CD14-positive monocyte (primary cell): ENCODE results near the gene PCGF5. TPM values are rescaled to one million over a fixed set of nuclear protein-coding genes. Genes with fewer than 3 reads are reported as not detected.

ENCODE experiments used
- DNase-seq, 3 donors: peaks; one replicate each; pipeline ENCODE4 v3.0.0-alpha.2; 2011 to 2022
- H2AFZ ChIP-seq: 2 replicates; pipeline ENCODE4 v1.6.0; 2012; ENCODE audit warnings: mild to moderate bottlenecking, low read depth, low read length, inconsistent platforms; ENCODE audit not compliant: insufficient read depth, poor library complexity, severe bottlenecking
- H3K27ac ChIP-seq, 2 donors: 1 replicate in 1 of 2; 2 replicates in 1 of 2; pipeline ENCODE4 v1.5.1; 2012 to 2013; ENCODE audit warnings: low read length in 2 of 2, control low read depth in 1 of 2, inconsistent platforms in 1 of 2, low read depth in 1 of 2, mild to moderate bottlenecking in 1 of 2
- H3K27me3 ChIP-seq, 2 donors: one replicate each; pipeline versions ENCODE4 v1.6.0 to v1.6.1; 2011 to 2013; ENCODE audit warnings: low read length in 2 of 2; ENCODE audit not compliant: control insufficient read depth in 2 of 2, insufficient read depth in 2 of 2
- H3K36me3 ChIP-seq, 2 donors: replicated peaks in 1 of 2; 1 replicate in 1 of 2; 2 replicates in 1 of 2; pipeline versions ENCODE4 v1.5.1 to v1.6.1; 2012 to 2013; ENCODE audit warnings: low read length in 2 of 2, control low read depth in 1 of 2, inconsistent platforms in 1 of 2, mild to moderate bottlenecking in 1 of 2; ENCODE audit not compliant: insufficient read depth in 2 of 2, control insufficient read depth in 1 of 2
- H3K4me1 ChIP-seq, 2 donors: 1 replicate in 1 of 2; 2 replicates in 1 of 2; pipeline versions ENCODE4 v1.5.1 to v1.6.1; 2012 to 2013; ENCODE audit warnings: low read length in 2 of 2, control low read depth in 1 of 2, inconsistent platforms in 1 of 2, mild to moderate bottlenecking in 1 of 2, moderate library complexity in 1 of 2; ENCODE audit not compliant: insufficient read depth in 2 of 2, control insufficient read depth in 1 of 2
- H3K4me2 ChIP-seq: replicated peaks from 2 replicates; pipeline ENCODE3; 2012; ENCODE audit warnings: low read length, moderate library complexity, mild to moderate bottlenecking; ENCODE audit not compliant: poor library complexity, severe bottlenecking; ENCODE audit errors: extremely low read depth
- H3K4me3 ChIP-seq, 3 experiments: fragments of 200-600 bp in 1 of 3; sonication (generic) in 1 of 3; replicated peaks in 1 of 3; 1 replicate in 2 of 3; 2 replicates in 1 of 3; pipeline ENCODE4 v1.5.1; 2011 to 2013; ENCODE audit warnings: low read length in 3 of 3, mild to moderate bottlenecking in 3 of 3, control low read depth in 2 of 3, low read depth in 2 of 3, inconsistent platforms in 1 of 3, moderate library complexity in 1 of 3
- H3K79me2 ChIP-seq: 2 replicates; pipeline ENCODE4 v1.6.0; 2012; ENCODE audit warnings: mild to moderate bottlenecking, control low read depth, inconsistent platforms, low read length, moderate library complexity; ENCODE audit not compliant: insufficient read depth
- H3K9ac ChIP-seq: 2 replicates; pipeline ENCODE4 v1.6.0; 2017; ENCODE audit warnings: low read length, mild to moderate bottlenecking; ENCODE audit not compliant: insufficient read depth, poor library complexity, severe bottlenecking
- H3K9me3 ChIP-seq, 2 donors: replicated peaks in 1 of 2; 1 replicate in 1 of 2; 2 replicates in 1 of 2; pipeline versions ENCODE4 v1.5.1 to v1.6.1; 2012 to 2013; ENCODE audit warnings: low read length in 2 of 2, control low read depth in 1 of 2; ENCODE audit not compliant: control insufficient read depth in 1 of 2, insufficient read depth in 1 of 2
- H4K20me1 ChIP-seq: 2 replicates; pipeline ENCODE4 v1.6.0; 2012; ENCODE audit warnings: mild to moderate bottlenecking, low read length, control low read depth, moderate library complexity; ENCODE audit not compliant: insufficient read depth
- H3K27ac Mint-ChIP-seq, 7 donors: one replicate each; pipeline ENCODE4 v1.8.0; 2020; ENCODE audit warnings: mild to moderate bottlenecking in 7 of 7, mixed read lengths in 7 of 7, moderate library complexity in 6 of 7, inconsistent platforms in 2 of 7
- H3K27me3 Mint-ChIP-seq, 3 donors: one replicate each; pipeline ENCODE4 v1.8.0; 2021 to 2022; ENCODE audit warnings: low read depth in 3 of 3, mild to moderate bottlenecking in 3 of 3, mixed read lengths in 3 of 3, moderate library complexity in 3 of 3, inconsistent platforms in 1 of 3
- H3K36me3 Mint-ChIP-seq, 2 donors: one replicate each; pipeline ENCODE4 v1.8.0; 2020; ENCODE audit warnings: mixed read lengths in 2 of 2, inconsistent platforms in 1 of 2, mild to moderate bottlenecking in 1 of 2
- H3K4me1 Mint-ChIP-seq: one replicate; pipeline ENCODE4 v1.8.0; 2020; ENCODE audit warnings: mild to moderate bottlenecking, mixed read lengths
- H3K4me3 Mint-ChIP-seq, 2 donors: one replicate each; pipeline ENCODE4 v1.8.0; 2020; ENCODE audit warnings: mild to moderate bottlenecking in 2 of 2, mixed read lengths in 2 of 2, moderate library complexity in 1 of 2
- H3K9me3 Mint-ChIP-seq, 7 donors: one replicate each; pipeline ENCODE4 v1.8.0; 2020 to 2022; ENCODE audit warnings: mixed read lengths in 7 of 7, mild to moderate bottlenecking in 6 of 7, moderate library complexity in 6 of 7, inconsistent platforms in 2 of 7
- WGBS: methylation state at CpG from one replicate; pipeline ENCODE4 v1.1.5; 2013; ENCODE audit warnings: missing lambda C conversion rate; ENCODE audit not compliant: insufficient coverage; 5-methylcytosine and 5-hydroxymethylcytosine counted together
- intact Hi-C, 2 donors: fragments of 100-400 bp; cut with micrococcal nuclease; formaldehyde crosslinking; loops; one replicate each; pipeline versions ENCODE4 v1.15.0 to v1.15.1; 2023
- polyA plus RNA-seq, 3 donors: library from polyadenylated mRNA; depleted of rRNA in 1 of 3; unstranded in 2 of 3; stranded (reverse) in 1 of 3; fragments of 300-500 nt in 2 of 3; fragments of >200 nt in 1 of 3; fragmentation: Illumina TruSeq in 2 of 3; gene quantifications; 1 replicate in 2 of 3; 2 replicates in 1 of 3; pipeline ENCODE4 v1.2.3, GENCODE V29; 2012 to 2021
- TF ChIP-seq, protein P1 (sequence below): fragments of 200-600 bp; IDR thresholded peaks from one replicate; pipeline ENCODE4 v1.8.0; 2022; ENCODE audit warnings: antibody characterized with exemption, mild to moderate bottlenecking

PCGF5 gene
- polyA plus RNA-seq, 3 donors = 55.2 to 80.3 (median 58.7) TPM

DNA sequence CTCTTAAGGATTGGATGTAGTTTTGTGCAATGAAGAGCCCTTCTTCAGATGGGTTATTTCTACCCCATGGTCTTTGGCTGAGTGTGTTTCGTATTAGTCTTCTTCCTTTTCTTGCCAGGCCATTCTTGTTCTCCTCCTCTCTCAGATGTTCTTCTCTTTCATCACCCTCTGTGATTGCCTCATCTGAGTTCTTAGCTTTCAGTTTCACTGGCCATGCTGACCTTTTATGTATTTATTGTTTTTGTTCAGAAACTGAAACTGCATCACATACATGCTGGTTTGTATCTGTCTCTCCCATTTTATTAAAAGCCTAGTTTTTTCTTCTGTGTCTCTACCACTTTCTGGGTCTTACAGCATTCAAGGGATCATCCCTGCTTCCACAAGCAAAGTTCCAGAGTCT, 21.7 kb upstream of the PCGF5 start:
- Mint-ChIP-seq H3K36me3 (peaks cover 0 to 4% of the 10 kb centered on the region in 2 donors), H3K27ac (peak overlapping the region; percentile 84 to 92 (median 89)), H3K9me3 (peaks cover 0 to 2% (median 0%) of the 10 kb centered on the region in 7 donors), H3K4me1 (peaks cover 37% of the 10 kb centered on the region), H3K27me3 (peaks cover 0 to 2% (median 0%) of the 10 kb centered on the region in 3 donors), H3K4me3 (peak overlapping the region; percentile 0 to 52)
- Histone ChIP-seq H3K27ac (peak overlapping the region; percentile 57 to 78), H3K4me1 (peaks cover 20 to 23% of the 10 kb centered on the region in 2 donors), H3K27me3 (no peaks in the 10 kb centered on the region), H3K4me3 (peak overlapping the region in 2 of 3 experiments; percentile 22 to 53), H3K9me3 (no peaks in the 10 kb centered on the region), H4K20me1 (no peaks in the 10 kb centered on the region), H3K4me2 (peak overlapping the region; percentile 63), H3K9ac (no peak overlapping the region), H3K36me3 (no peaks in the 10 kb centered on the region), H3K79me2 (no peaks in the 10 kb centered on the region), H2AFZ (peak overlapping the region; percentile 64)
- intact Hi-C loops = loop anchor here (2.0 to 5.0 kb wide), 2 partner anchors 22 to 36 kb away; partner anchors contain the start of gene PCGF5 (in 1 of the 2)
- TF ChIP-seq, protein P1, sequence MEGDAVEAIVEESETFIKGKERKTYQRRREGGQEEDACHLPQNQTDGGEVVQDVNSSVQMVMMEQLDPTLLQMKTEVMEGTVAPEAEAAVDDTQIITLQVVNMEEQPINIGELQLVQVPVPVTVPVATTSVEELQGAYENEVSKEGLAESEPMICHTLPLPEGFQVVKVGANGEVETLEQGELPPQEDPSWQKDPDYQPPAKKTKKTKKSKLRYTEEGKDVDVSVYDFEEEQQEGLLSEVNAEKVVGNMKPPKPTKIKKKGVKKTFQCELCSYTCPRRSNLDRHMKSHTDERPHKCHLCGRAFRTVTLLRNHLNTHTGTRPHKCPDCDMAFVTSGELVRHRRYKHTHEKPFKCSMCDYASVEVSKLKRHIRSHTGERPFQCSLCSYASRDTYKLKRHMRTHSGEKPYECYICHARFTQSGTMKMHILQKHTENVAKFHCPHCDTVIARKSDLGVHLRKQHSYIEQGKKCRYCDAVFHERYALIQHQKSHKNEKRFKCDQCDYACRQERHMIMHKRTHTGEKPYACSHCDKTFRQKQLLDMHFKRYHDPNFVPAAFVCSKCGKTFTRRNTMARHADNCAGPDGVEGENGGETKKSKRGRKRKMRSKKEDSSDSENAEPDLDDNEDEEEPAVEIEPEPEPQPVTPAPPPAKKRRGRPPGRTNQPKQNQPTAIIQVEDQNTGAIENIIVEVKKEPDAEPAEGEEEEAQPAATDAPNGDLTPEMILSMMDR = no peak
- no CpG with 5 or more reads among the region's 1 CpG for WGBS
- peak; percentile 81 to 88 (median 84) for DNase-seq

DNA sequence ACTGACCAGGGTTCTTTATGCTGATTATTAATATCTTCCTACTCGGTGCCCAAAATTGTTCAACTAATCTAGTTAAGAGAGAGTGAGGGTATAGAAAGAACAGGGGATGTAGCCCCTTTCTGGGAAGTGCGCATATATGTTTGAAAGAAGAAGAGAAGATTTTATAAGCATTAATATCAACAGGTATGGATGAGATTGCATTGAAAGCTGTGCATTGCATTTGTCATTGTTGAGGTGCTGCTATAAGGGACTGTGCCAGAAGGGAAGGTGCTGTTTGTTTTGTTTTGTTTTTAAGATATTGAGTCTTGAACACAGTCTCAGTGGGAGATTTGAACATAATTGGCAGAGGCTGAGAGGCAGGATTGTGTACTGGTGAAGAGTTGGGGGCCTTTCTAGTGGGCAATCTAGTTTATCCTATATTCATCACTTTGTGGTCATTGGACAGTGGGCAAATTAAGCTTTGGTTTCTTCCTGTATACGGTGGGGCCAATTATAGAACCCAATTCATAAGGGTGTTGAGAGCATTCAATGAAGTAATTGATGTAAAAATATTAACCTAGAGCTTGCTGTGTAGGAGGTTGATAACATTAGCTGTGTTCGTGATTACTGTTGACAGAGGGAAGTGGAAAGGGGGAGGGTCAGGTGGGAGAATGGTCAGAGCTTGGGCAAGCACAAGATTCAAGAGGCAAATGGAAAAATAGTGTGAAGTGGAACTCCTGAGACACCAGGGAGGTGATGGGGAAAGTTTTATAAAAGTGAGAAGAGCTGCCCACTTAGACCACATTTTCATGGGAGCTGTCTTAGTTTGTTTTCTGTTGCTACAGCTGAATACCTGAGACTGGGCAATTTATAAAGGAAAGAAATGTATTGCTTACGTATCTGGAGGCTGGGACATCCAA, 19.9 kb upstream of the PCGF5 start:
- Histone ChIP-seq H3K4me3 (no peak overlapping the region), H3K4me1 (peaks cover 20 to 23% of the 10 kb centered on the region in 2 donors)
- 85% methylated on average over 3 of the region's 5 CpGs for WGBS

More for the DNA sequence above, 19.9 kb upstream of the PCGF5 start:
- no peak overlapping the region for H3K4me3 Mint-ChIP-seq
- Histone ChIP-seq H3K9ac (no peak overlapping the region), H3K9me3 (no peaks in the 10 kb centered on the region), H3K27me3 (no peaks in the 10 kb centered on the region), H4K20me1 (no peaks in the 10 kb centered on the region), H3K4me2 (no peak overlapping the region), H2AFZ (peak overlapping the region; percentile 64), H3K36me3 (no peaks in the 10 kb centered on the region), H3K27ac (no peak overlapping the region), H3K79me2 (no peaks in the 10 kb centered on the region)
- DNase-seq = no peak
- H3K27ac Mint-ChIP-seq = peak overlapping the region in 1 of 7 donors; percentile 79
- H3K27me3 Mint-ChIP-seq = peaks cover 0 to 2% (median 0%) of the 10 kb centered on the region in 3 donors
- peaks cover 36% of the 10 kb centered on the region for H3K4me1 Mint-ChIP-seq
- H3K9me3 Mint-ChIP-seq = no peaks in the 10 kb centered on the region
- TF ChIP-seq, protein P1 = no peak
- intact Hi-C loops = no loop called here
- peaks cover 0 to 3% of the 10 kb centered on the region in 2 donors for H3K36me3 Mint-ChIP-seq
